ENCODE results near the gene CPNE6. TPM values are rescaled to one million over a fixed set of nuclear protein-coding genes. Genes with fewer than 3 reads are reported as not detected.

The CPNE6 gene
- total and polyA plus RNA-seq, 12 donors, result 0.12 to 0.64 (median 0.41) TPM; not detected in 8

GRCh38 chr14:24096545-24097181 lies 25.3 kb downstream of the CPNE6 start:
- intact Hi-C loops (cut with DNase I), result loop anchor here in 1 of 10 donors (10.0 kb wide), 1 partner anchor 112 kb away; the partner anchor contains the start of gene DHRS4L2
- DNase-seq (no peak), ATAC-seq (no peak)
- Histone ChIP-seq H3K27ac (no peak overlapping the region), H3K36me3 (peaks cover 0 to 40% (median 0%) of the 10 kb centered on the region in 9 donors), H3K9me3 (no peaks in the 10 kb centered on the region), H3K4me3 (no peak overlapping the region), H3K27me3 (no peaks in the 10 kb centered on the region), H3K4me1 (peaks cover 3 to 32% (median 21%) of the 10 kb centered on the region in 9 donors)
- no peak for TF ChIP-seq CTCF (IDR thresholded peaks at IDR 0.05)
- WGBS, 2 donors, result 94 to 97% methylated on average over 8 of the region's 8 CpGs

- Histone ChIP-seq H3K4me1 (peaks cover 3 to 22% (median 16%) of the 10 kb centered on the region in 9 donors), H3K27me3 (no peaks in the 10 kb centered on the region), H3K4me3 (no peak overlapping the region), H3K36me3 (peaks cover 0 to 57% (median 0%) of the 10 kb centered on the region in 9 donors), H3K27ac (no peak overlapping the region), H3K9me3 (no peaks in the 10 kb centered on the region)
- intact Hi-C loops (cut with DNase I), result loop anchor here in 1 of 10 donors (10.0 kb wide), 1 partner anchor 114 kb away; the partner anchor contains the start of gene DHRS4L2
- TF ChIP-seq CTCF (IDR thresholded peaks at IDR 0.05), result no peak
- DNase-seq (no peak), ATAC-seq (no peak)
- 95 to 97% methylated on average over 16 of the region's 16 CpGs for WGBS, 2 donors
Observed at GRCh38 chr14:24098229-24098926, 27.0 kb downstream of the CPNE6 start.

GRCh38 chr14:24098927-24099813 lies 27.8 kb downstream of the CPNE6 start:
- no peak overlapping the region for H3K27ac ChIP-seq
- intact Hi-C loops (cut with DNase I), result loop anchor here in 1 of 10 donors (10.0 kb wide), 1 partner anchor 114 kb away; the partner anchor contains the start of gene DHRS4L2
- peaks cover 0 to 65% (median 0%) of the 10 kb centered on the region in 9 donors for H3K36me3 ChIP-seq
- no peaks in the 10 kb centered on the region for H3K27me3 ChIP-seq
- DNase-seq, result no peak
- TF ChIP-seq CTCF (IDR thresholded peaks at IDR 0.05), result no peak
- WGBS, 2 donors, result 87 to 89% methylated on average over 17 of the region's 17 CpGs
- ATAC-seq, result no peak
- H3K4me1 ChIP-seq, result peaks cover 0 to 17% (median 12%) of the 10 kb centered on the region in 9 donors
- no peaks in the 10 kb centered on the region for H3K9me3 ChIP-seq
- H3K4me3 ChIP-seq, result no peak overlapping the region

Data from heart right ventricle (tissue), 16 donors.